Tibial artery (tissue), 4 donors: ENCODE results near the gene MXD4.
"Not testable (repeated sequence)": the region's sequence is repeated elsewhere in the genome, so short reads cannot be mapped to it uniquely, and the experiment has no call there.

Source experiments
- DNase-seq, 2 donors: peaks; one replicate each; pipeline ENCODE4 v3.0.0-alpha.2; 2019
- H3K27ac ChIP-seq, 2 donors: fragments of 200-600 bp; sonication (generic) in 1 of 2; 1 replicate in 1 of 2; 2 replicates in 1 of 2; pipeline ENCODE4 v1.5.1; 2018 to 2019; ENCODE audit warnings: mild to moderate bottlenecking in 1 of 2
- H3K27me3 ChIP-seq, 2 donors: fragments of 200-600 bp; sonication (generic) in 1 of 2; one replicate each; pipeline versions ENCODE4 v1.5.1 to v1.6.0; 2016 to 2019
- H3K36me3 ChIP-seq, 3 donors: fragments of 200-600 bp; sonication (generic) in 2 of 3; one replicate each; pipeline ENCODE4 v1.5.1; 2016 to 2019; ENCODE audit warnings: mild to moderate bottlenecking in 2 of 3
- H3K4me1 ChIP-seq, 4 donors: fragments of 200-600 bp; sonication (generic) in 2 of 4; 1 replicate in 3 of 4; 2 replicates in 1 of 4; pipeline ENCODE4 v1.5.1; 2016 to 2019
- H3K4me3 ChIP-seq, 2 donors: fragments of 200-600 bp; sonication (generic) in 1 of 2; 1 replicate in 1 of 2; 2 replicates in 1 of 2; pipeline ENCODE4 v1.5.1; 2018 to 2019; ENCODE audit warnings: mild to moderate bottlenecking in 2 of 2
- H3K9me3 ChIP-seq, 3 donors: fragments of 200-600 bp; sonication (generic) in 1 of 3; one replicate each; pipeline ENCODE4 v1.5.1; 2016 to 2019
- CTCF ChIP-seq, 2 experiments: fragments of 200-600 bp in 1 of 2; fragments of 450-650 bp in 1 of 2; IDR thresholded peaks; one replicate each; pipeline ENCODE4 v1.5.1; 2017 to 2019; ENCODE audit warnings: antibody characterized with exemption in 2 of 2, mild to moderate bottlenecking in 1 of 2, moderate library complexity in 1 of 2
- intact Hi-C: fragments of 100-400 bp; cut with DNase I; formaldehyde crosslinking; loops from one replicate; pipeline ENCODE4 v1.15.0; 2023; ENCODE audit warnings: low total_unique reads

MXD4 gene

GRCh38 chr4:2275546-2276251 lies 13.8 kb upstream of the MXD4 start:
- TF ChIP-seq CTCF (IDR thresholded peaks at IDR 0.05): no peak
- intact Hi-C loops: no loop called here
- no peaks in the 10 kb centered on the region for H3K9me3 ChIP-seq
- no peaks in the 10 kb centered on the region for H3K4me1 ChIP-seq
- H3K27ac ChIP-seq: no peak overlapping the region
- H3K4me3 ChIP-seq: no peak overlapping the region
- H3K36me3 ChIP-seq: peaks cover 0 to 9% (median 0%) of the 10 kb centered on the region in 3 donors
- DNase-seq: no peak
- H3K27me3 ChIP-seq: no peaks in the 10 kb centered on the region

GRCh38 chr4:2275044-2275397 lies 13.1 kb upstream of the MXD4 start:
- intact Hi-C loops, DNase-seq, H3K4me3 ChIP-seq, H3K4me1 ChIP-seq, H3K27me3 ChIP-seq, H3K27ac ChIP-seq, H3K9me3 ChIP-seq: not testable (repeated sequence)
- peaks cover 0 to 15% (median 0%) of the 10 kb centered on the region in 3 donors for H3K36me3 ChIP-seq

- intact Hi-C loops: no loop called here
- DNase-seq: no peak
Observed at GRCh38 chr4:2274320-2275043, 12.6 kb upstream of the MXD4 start.

GRCh38 chr4:2273657-2274319 lies 11.9 kb upstream of the MXD4 start:
- Histone ChIP-seq H3K9me3 (no peaks in the 10 kb centered on the region), H3K27me3 (no peaks in the 10 kb centered on the region), H3K36me3 (peaks cover 0 to 15% (median 0%) of the 10 kb centered on the region in 3 donors), H3K4me3 (no peak overlapping the region), H3K27ac (no peak overlapping the region), H3K4me1 (no peaks in the 10 kb centered on the region)
- intact Hi-C loops: no loop called here
- TF ChIP-seq CTCF (IDR thresholded peaks at IDR 0.05): no peak
- DNase-seq: no peak

More at GRCh38 chr4:2274320-2275043, 12.6 kb upstream of the MXD4 start:
- H3K4me1 ChIP-seq: no peaks in the 10 kb centered on the region
- no peak overlapping the region for H3K27ac ChIP-seq
- H3K4me3 ChIP-seq: no peak overlapping the region
- H3K36me3 ChIP-seq: peaks cover 0 to 15% (median 0%) of the 10 kb centered on the region in 3 donors
- TF ChIP-seq CTCF (IDR thresholded peaks at IDR 0.05): no peak
- H3K9me3 ChIP-seq: no peaks in the 10 kb centered on the region
- no peaks in the 10 kb centered on the region for H3K27me3 ChIP-seq

GRCh38 chr4:2273221-2273620 lies 11.3 kb upstream of the MXD4 start:
- H3K27ac ChIP-seq: no peak overlapping the region
- no peaks in the 10 kb centered on the region for H3K27me3 ChIP-seq
- H3K9me3 ChIP-seq: no peaks in the 10 kb centered on the region
- H3K4me1 ChIP-seq: no peaks in the 10 kb centered on the region
- intact Hi-C loops: no loop called here
- no peak for DNase-seq
- no peak for TF ChIP-seq CTCF (IDR thresholded peaks at IDR 0.05)
- H3K36me3 ChIP-seq: peaks cover 0 to 15% (median 0%) of the 10 kb centered on the region in 3 donors
- H3K4me3 ChIP-seq: no peak overlapping the region

GRCh38 chr4:2272828-2273120 lies 10.9 kb upstream of the MXD4 start:
- TF ChIP-seq CTCF (IDR thresholded peaks at IDR 0.05): no peak
- intact Hi-C loops: no loop called here
- Histone ChIP-seq H3K9me3 (no peaks in the 10 kb centered on the region), H3K4me3 (no peak overlapping the region), H3K27ac (no peak overlapping the region), H3K36me3 (peaks cover 0 to 15% (median 0%) of the 10 kb centered on the region in 3 donors), H3K4me1 (no peaks in the 10 kb centered on the region), H3K27me3 (no peaks in the 10 kb centered on the region)
- no peak for DNase-seq
